HepG2 (cell line): ENCODE data around the gene TRIM8. TPM values are rescaled to one million over a fixed set of nuclear protein-coding genes. Genes with fewer than 3 reads are reported as not detected.
A peak's percentile ranks its signal among the peaks of the same experiment; 100 is the strongest.

Experiments
- ATAC-seq: fragments of 200-7000 bp; cut with Tn5 transposase; 3 replicates; pipeline ENCODE4 v1.9.1; 2020; ENCODE audit warnings: mild to moderate bottlenecking, moderate library complexity
- BruUV-seq: library from RNA; stranded (reverse); fragments of 400-500 nt; replicated peaks from 2 replicates; lab custom pipeline; 2021; lab: Mats Ljungman, UMichigan
- CTCF ChIA-PET: fragments of 300-600 bp; formaldehyde crosslinking; extraction: SDS; loops from one replicate; lab custom pipeline; 2021; ENCODE audit warnings: low total read pairs, inconsistent platforms, low intra/inter-chr PET ratio; lab: Yijun Ruan, JAX
- POLR2A ChIA-PET: fragments of 350-600 bp; sonication (Branson Sonifier 250); formaldehyde crosslinking; loops from one replicate; lab custom pipeline; 2020; ENCODE audit warnings: antibody characterized with exemption, inconsistent platforms; lab: Yijun Ruan, JAX
- DNase-seq: peaks from one replicate; pipeline ENCODE4 v3.0.0-alpha.2; 2015; ENCODE audit warnings: low spot score
- FAIRE-seq: peaks from 3 replicates; lab custom pipeline; 2011; peaks lifted over from hg19 to GRCh38; lab: Jason Lieb, UNC
- H2AFZ ChIP-seq: one replicate; pipeline ENCODE4 v1.6.1; 2011; ENCODE audit warnings: low read length, inconsistent platforms
- H3K27ac ChIP-seq: fragments of 300-600 bp; 3 replicates; pipeline ENCODE4 v1.8.0; 2011; ENCODE audit warnings: mixed run types, mild to moderate bottlenecking, mixed read lengths, low read length, inconsistent platforms; ENCODE audit not compliant: insufficient read depth; ENCODE audit errors: extremely low read length
- H3K27me3 ChIP-seq, 2 experiments: fragments of 200-600 bp in 1 of 2; 2 replicates in 1 of 2; 3 replicates in 1 of 2; pipeline versions ENCODE4 v1.6.0 to v1.8.0; 2011; ENCODE audit warnings: low read length in 2 of 2, mild to moderate bottlenecking in 2 of 2, moderate library complexity in 2 of 2, inconsistent platforms in 1 of 2; ENCODE audit not compliant: insufficient read depth in 2 of 2, control insufficient read depth in 1 of 2
- H3K36me3 ChIP-seq, 2 experiments: fragments of 200-600 bp in 1 of 2; replicated peaks in 1 of 2; 2 replicates in 1 of 2; 3 replicates in 1 of 2; pipeline versions ENCODE4 v1.5.1 to v1.8.0; 2011; ENCODE audit warnings: low read length in 2 of 2, inconsistent platforms in 1 of 2; ENCODE audit not compliant: insufficient read depth in 2 of 2, control insufficient read depth in 1 of 2
- H3K4me1 ChIP-seq: 2 replicates; pipeline ENCODE4 v1.5.1; 2012; ENCODE audit warnings: low read length, inconsistent platforms; ENCODE audit not compliant: insufficient read depth
- H3K4me2 ChIP-seq: 2 replicates; pipeline ENCODE4 v1.6.0; 2011; ENCODE audit warnings: low read depth, low read length, inconsistent platforms
- H3K4me3 ChIP-seq, 3 experiments: fragments of 200-600 bp in 1 of 3; sonication (generic), shearing (Covaris generic) in 1 of 3; replicated peaks in 1 of 3; 2 replicates each; pipeline ENCODE4 v1.5.1; 2011 to 2016; ENCODE audit warnings: low read length in 3 of 3, inconsistent platforms in 2 of 3, low read depth in 2 of 3, mild to moderate bottlenecking in 2 of 3, control low read depth in 1 of 3, mixed read lengths in 1 of 3; ENCODE audit not compliant: insufficient read depth in 1 of 3
- H3K79me2 ChIP-seq: one replicate; pipeline ENCODE4 v1.6.1; 2011; ENCODE audit warnings: low read length, inconsistent platforms; ENCODE audit not compliant: insufficient read depth
- H3K9ac ChIP-seq: 2 replicates; pipeline ENCODE4 v1.6.0; 2011; ENCODE audit warnings: mild to moderate bottlenecking, low read depth, low read length, inconsistent platforms; ENCODE audit not compliant: insufficient read depth
- H3K9me3 ChIP-seq: 2 replicates; pipeline ENCODE4 v1.5.1; 2012; ENCODE audit warnings: mild to moderate bottlenecking, low read length
- H4K20me1 ChIP-seq: 2 replicates; pipeline ENCODE4 v1.6.0; 2011; ENCODE audit warnings: inconsistent platforms, mild to moderate bottlenecking, low read length, moderate library complexity; ENCODE audit not compliant: insufficient read depth
- GABPB1 ChIP-seq: IDR thresholded peaks from 2 replicates; pipeline ENCODE4 v1.6.1; 2016; ENCODE audit warnings: mild to moderate bottlenecking, missing genetic modification reagents, moderate library complexity, missing compliant biosample characterization
- MAF1 ChIP-seq: sonication (generic); formaldehyde crosslinking; IDR thresholded peaks from 2 replicates; pipeline ENCODE4 v1.5.0; 2020; ENCODE audit warnings: missing genetic modification reagents, borderline replicate concordance
- MBD4 ChIP-seq: IDR thresholded peaks from 2 replicates; pipeline ENCODE4 v1.6.1; 2012; ENCODE audit warnings: low read length, inconsistent platforms, borderline replicate concordance
- ZEB1 ChIP-seq: IDR thresholded peaks from 2 replicates; pipeline ENCODE4 v1.6.1; 2012; ENCODE audit warnings: mild to moderate bottlenecking, low read depth, inconsistent platforms; ENCODE audit not compliant: insufficient replicate concordance
- ZNF235 ChIP-seq: sonication (generic); formaldehyde crosslinking; IDR thresholded peaks from 2 replicates; pipeline ENCODE4 v1.8.1; 2023; ENCODE audit warnings: mild to moderate bottlenecking, missing genetic modification reagents, borderline replicate concordance
- ZNF34 ChIP-seq: sonication (generic); formaldehyde crosslinking; IDR thresholded peaks from 2 replicates; pipeline ENCODE4 v1.4.0; 2020; ENCODE audit warnings: mild to moderate bottlenecking, missing genetic modification reagents, borderline replicate concordance
- ZNF564 ChIP-seq: sonication (generic); formaldehyde crosslinking; IDR thresholded peaks from 2 replicates; pipeline ENCODE4 v1.8.1; 2023; ENCODE audit warnings: mild to moderate bottlenecking, missing genetic modification reagents
- ZNF746 ChIP-seq: sonication (generic); formaldehyde crosslinking; IDR thresholded peaks from 2 replicates; pipeline ENCODE4 v1.8.0; 2022; ENCODE audit warnings: mild to moderate bottlenecking, missing genetic modification reagents
- WGBS: methylation state at CpG from one replicate; pipeline ENCODE4 v1.1.6; 2017; ENCODE audit warnings: low lambda C conversion rate; 5-methylcytosine and 5-hydroxymethylcytosine counted together
- in situ Hi-C: cut with HindIII; loops from 2 replicates; pipeline ENCODE4 v1.10.0; 2017; ENCODE audit warnings: low pct_unique_long_range_greater_than_20kb; ENCODE audit not compliant: extremely low pct_ligation_motif_present
- intact Hi-C: fragments of 100-400 bp; cut with micrococcal nuclease; formaldehyde crosslinking; loops from one replicate; pipeline ENCODE4 v1.10.0; 2022; ENCODE audit not compliant: unreplicated experiment
- polyA plus RNA-seq, 8 experiments: library from polyadenylated mRNA; depleted of rRNA in 3 of 8; stranded (reverse) in 7 of 8; unstranded in 1 of 8; fragments of >200 nt; fragmentation: Illumina TruSeq in 4 of 8; extraction: Trizol in 4 of 8; gene quantifications; 2 replicates each; pipeline versions ENCODE4 v1.2.1 to v1.2.3, GENCODE V29; 2011 to 2016; ENCODE audit warnings: low read depth in 4 of 8, missing spikeins in 1 of 8, mixed read lengths in 1 of 8; ENCODE audit not compliant: insufficient read depth in 1 of 8
- total RNA-seq, 5 experiments: library from RNA; depleted of rRNA; stranded (reverse); fragments of >200 nt; fragmentation: Illumina TruSeq; extraction: Trizol; gene quantifications; 2 replicates each; pipeline ENCODE4 v1.2.3, GENCODE V29; 2016; ENCODE audit warnings: low read depth in 1 of 5
- TF ChIP-seq, protein P1 (sequence below): sonication (generic); formaldehyde crosslinking; IDR thresholded peaks from 2 replicates; pipeline ENCODE4 v1.8.0; 2022; ENCODE audit warnings: missing genetic modification reagents, mild to moderate bottlenecking, inconsistent platforms, borderline replicate concordance
- TF ChIP-seq, protein P2 (sequence below): sonication (generic); formaldehyde crosslinking; IDR thresholded peaks from 2 replicates; pipeline ENCODE4 v1.5.0; 2020; ENCODE audit warnings: mild to moderate bottlenecking, missing genetic modification reagents, borderline replicate concordance
- TF ChIP-seq, protein P3 (sequence below): sonication (generic); formaldehyde crosslinking; IDR thresholded peaks from 2 replicates; pipeline ENCODE4 v1.8.0; 2022; ENCODE audit warnings: mild to moderate bottlenecking, missing genetic modification reagents

The TRIM8 gene
- total and polyA plus RNA-seq, 2 of the 13 experiments (the other 11 are each of a cell fraction or from before 2014, with no cell fraction given), result 38.9 to 66.5 TPM

- ChIA-PET CTCF (no interaction called here), POLR2A (interaction anchor here (1.2 to 4.7 kb wide), 12 partner anchors 9 to 139 kb away, joined by 3 to 121 read pairs (median 14); partner anchors contain the start of genes ACTR1A, ARL3, SFXN2 and SUFU)
- H3K9ac ChIP-seq, result peak overlapping the region; percentile 90
- peaks cover 23% of the 10 kb centered on the region for H4K20me1 ChIP-seq
- in situ Hi-C loops (no loop called here), intact Hi-C loops (loop anchor here (2.0 kb wide), 2 partner anchors 46 to 72 kb away; partner anchors contain the start of genes ARL3 and SFXN2)
- peak overlapping the region; percentile 70 for H3K4me2 ChIP-seq
- H3K4me3 ChIP-seq, result peak overlapping the region; percentile 69 to 82 (median 78)
- H3K36me3 ChIP-seq, result peaks cover 4 to 9% of the 10 kb centered on the region in 2 experiments; a peak in 3 of 5 replicates
- H3K9me3 ChIP-seq, result no peaks in the 10 kb centered on the region
- ATAC-seq (peak; percentile 11), DNase-seq (peak; percentile 50), FAIRE-seq (no peak)
- TSS peak; percentile 75 for BruUV-seq
- 0% methylated on average over 31 of the region's 45 CpGs for WGBS
- H3K4me1 ChIP-seq, result peaks cover 24% of the 10 kb centered on the region
- H3K27ac ChIP-seq, result peak overlapping the region; percentile 95
- H3K27me3 ChIP-seq, result no peaks in the 10 kb centered on the region; a peak in 1 of 5 replicates
- H2AFZ ChIP-seq, result no peak overlapping the region
- H3K79me2 ChIP-seq, result peaks cover 36% of the 10 kb centered on the region
- TF ChIP-seq ZNF34 (CRISPR knock-in tag), result no peak
- TF ChIP-seq, protein P1, sequence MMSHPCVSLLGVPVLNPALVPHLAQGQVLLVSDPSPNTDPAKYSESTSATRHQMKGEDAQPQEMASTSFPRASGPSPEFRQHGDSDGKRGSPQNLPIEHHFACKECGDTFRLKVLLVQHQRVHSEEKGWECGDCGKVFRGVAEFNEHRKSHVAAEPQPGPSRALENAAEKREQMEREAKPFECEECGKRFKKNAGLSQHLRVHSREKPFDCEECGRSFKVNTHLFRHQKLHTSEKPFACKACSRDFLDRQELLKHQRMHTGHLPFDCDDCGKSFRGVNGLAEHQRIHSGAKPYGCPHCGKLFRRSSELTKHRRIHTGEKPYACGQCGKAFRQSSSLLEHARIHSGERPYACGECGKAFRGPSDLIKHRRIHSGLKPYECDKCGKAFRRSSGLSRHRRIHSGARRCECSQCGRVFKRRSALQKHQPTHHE, result 0 out of 2 replicates have a peak, but pooled peaks have one; percentile 49
- TF ChIP-seq ZNF564 (CRISPR knock-in tag), result no peak
- no peak for TF ChIP-seq MAF1 (CRISPR knock-in tag)
- no peak for TF ChIP-seq ZNF235
- no peak for TF ChIP-seq MBD4
- TF ChIP-seq GABPB1, result 0 out of 2 replicates have a peak, but pooled peaks have one; percentile 8
- TF ChIP-seq ZEB1, result peak; percentile 20
- TF ChIP-seq, protein P2, sequence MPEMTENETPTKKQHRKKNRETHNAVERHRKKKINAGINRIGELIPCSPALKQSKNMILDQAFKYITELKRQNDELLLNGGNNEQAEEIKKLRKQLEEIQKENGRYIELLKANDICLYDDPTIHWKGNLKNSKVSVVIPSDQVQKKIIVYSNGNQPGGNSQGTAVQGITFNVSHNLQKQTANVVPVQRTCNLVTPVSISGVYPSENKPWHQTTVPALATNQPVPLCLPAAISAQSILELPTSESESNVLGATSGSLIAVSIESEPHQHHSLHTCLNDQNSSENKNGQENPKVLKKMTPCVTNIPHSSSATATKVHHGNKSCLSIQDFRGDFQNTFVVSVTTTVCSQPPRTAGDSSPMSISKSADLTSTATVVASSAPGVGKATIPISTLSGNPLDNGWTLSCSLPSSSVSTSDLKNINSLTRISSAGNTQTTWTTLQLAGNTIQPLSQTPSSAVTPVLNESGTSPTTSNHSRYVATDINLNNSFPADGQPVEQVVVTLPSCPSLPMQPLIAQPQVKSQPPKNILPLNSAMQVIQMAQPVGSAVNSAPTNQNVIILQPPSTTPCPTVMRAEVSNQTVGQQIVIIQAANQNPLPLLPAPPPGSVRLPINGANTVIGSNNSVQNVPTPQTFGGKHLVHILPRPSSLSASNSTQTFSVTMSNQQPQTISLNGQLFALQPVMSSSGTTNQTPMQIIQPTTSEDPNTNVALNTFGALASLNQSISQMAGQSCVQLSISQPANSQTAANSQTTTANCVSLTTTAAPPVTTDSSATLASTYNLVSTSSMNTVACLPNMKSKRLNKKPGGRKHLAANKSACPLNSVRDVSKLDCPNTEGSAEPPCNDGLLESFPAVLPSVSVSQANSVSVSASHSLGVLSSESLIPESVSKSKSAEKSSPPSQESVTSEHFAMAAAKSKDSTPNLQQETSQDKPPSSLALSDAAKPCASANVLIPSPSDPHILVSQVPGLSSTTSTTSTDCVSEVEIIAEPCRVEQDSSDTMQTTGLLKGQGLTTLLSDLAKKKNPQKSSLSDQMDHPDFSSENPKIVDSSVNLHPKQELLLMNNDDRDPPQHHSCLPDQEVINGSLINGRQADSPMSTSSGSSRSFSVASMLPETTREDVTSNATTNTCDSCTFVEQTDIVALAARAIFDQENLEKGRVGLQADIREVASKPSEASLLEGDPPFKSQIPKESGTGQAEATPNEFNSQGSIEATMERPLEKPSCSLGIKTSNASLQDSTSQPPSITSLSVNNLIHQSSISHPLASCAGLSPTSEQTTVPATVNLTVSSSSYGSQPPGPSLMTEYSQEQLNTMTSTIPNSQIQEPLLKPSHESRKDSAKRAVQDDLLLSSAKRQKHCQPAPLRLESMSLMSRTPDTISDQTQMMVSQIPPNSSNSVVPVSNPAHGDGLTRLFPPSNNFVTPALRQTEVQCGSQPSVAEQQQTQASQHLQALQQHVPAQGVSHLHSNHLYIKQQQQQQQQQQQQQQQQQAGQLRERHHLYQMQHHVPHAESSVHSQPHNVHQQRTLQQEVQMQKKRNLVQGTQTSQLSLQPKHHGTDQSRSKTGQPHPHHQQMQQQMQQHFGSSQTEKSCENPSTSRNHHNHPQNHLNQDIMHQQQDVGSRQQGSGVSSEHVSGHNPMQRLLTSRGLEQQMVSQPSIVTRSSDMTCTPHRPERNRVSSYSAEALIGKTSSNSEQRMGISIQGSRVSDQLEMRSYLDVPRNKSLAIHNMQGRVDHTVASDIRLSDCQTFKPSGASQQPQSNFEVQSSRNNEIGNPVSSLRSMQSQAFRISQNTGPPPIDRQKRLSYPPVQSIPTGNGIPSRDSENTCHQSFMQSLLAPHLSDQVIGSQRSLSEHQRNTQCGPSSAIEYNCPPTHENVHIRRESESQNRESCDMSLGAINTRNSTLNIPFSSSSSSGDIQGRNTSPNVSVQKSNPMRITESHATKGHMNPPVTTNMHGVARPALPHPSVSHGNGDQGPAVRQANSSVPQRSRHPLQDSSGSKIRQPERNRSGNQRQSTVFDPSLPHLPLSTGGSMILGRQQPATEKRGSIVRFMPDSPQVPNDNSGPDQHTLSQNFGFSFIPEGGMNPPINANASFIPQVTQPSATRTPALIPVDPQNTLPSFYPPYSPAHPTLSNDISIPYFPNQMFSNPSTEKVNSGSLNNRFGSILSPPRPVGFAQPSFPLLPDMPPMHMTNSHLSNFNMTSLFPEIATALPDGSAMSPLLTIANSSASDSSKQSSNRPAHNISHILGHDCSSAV (CRISPR knock-in tag), result no peak
- peak; percentile 14; the same call in 1 of the 2 replicates for TF ChIP-seq ZNF746
- TF ChIP-seq, protein P3, sequence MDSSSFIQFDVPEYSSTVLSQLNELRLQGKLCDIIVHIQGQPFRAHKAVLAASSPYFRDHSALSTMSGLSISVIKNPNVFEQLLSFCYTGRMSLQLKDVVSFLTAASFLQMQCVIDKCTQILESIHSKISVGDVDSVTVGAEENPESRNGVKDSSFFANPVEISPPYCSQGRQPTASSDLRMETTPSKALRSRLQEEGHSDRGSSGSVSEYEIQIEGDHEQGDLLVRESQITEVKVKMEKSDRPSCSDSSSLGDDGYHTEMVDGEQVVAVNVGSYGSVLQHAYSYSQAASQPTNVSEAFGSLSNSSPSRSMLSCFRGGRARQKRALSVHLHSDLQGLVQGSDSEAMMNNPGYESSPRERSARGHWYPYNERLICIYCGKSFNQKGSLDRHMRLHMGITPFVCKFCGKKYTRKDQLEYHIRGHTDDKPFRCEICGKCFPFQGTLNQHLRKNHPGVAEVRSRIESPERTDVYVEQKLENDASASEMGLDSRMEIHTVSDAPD, result no peak
Observed at GRCh38 chr10:102642736-102643335, 1.4 kb upstream of the TRIM8 start.
